Upper lobe of left lung (tissue), 6 donors: ENCODE data around the gene RIPOR2. TPM values are rescaled to one million over a fixed set of nuclear protein-coding genes. Genes with fewer than 3 reads are reported as not detected.

Experiments
- ATAC-seq, 2 donors: fragments of 200-7000 bp; cut with Tn5 transposase; one replicate each; pipeline ENCODE4 v1.9.1; 2022; ENCODE audit warnings: mild to moderate bottlenecking in 2 of 2, moderate library complexity in 2 of 2; ENCODE audit not compliant: low FRiP score in 2 of 2
- DNase-seq, 2 donors: peaks; one replicate each; pipeline ENCODE4 v3.0.0-alpha.2; 2019 to 2020
- H3K27ac ChIP-seq, 4 donors: fragments of 200-600 bp; sonication (generic); one replicate each; pipeline ENCODE4 v1.5.1; 2016 to 2019
- H3K27me3 ChIP-seq, 4 donors: fragments of 200-600 bp; sonication (generic); one replicate each; pipeline ENCODE4 v1.5.1; 2017 to 2019
- H3K36me3 ChIP-seq, 4 donors: fragments of 200-600 bp; sonication (generic); one replicate each; pipeline ENCODE4 v1.5.1; 2016 to 2019
- H3K4me1 ChIP-seq, 4 donors: fragments of 200-600 bp; sonication (generic); one replicate each; pipeline ENCODE4 v1.5.1; 2018 to 2019
- H3K4me3 ChIP-seq, 4 donors: fragments of 200-600 bp; sonication (generic); one replicate each; pipeline ENCODE4 v1.5.1; 2017 to 2019; ENCODE audit warnings: mild to moderate bottlenecking in 2 of 4, moderate library complexity in 1 of 4
- H3K9me3 ChIP-seq, 4 donors: fragments of 200-600 bp; sonication (generic); one replicate each; pipeline ENCODE4 v1.5.1; 2018 to 2019
- EP300 ChIP-seq, 4 donors: sonication (generic); formaldehyde crosslinking; IDR thresholded peaks; one replicate each; pipeline ENCODE4 v1.5.1; 2017; ENCODE audit warnings: antibody characterized with exemption in 4 of 4, control low read depth in 2 of 4
- POLR2A ChIP-seq, 4 donors: fragments of 450-650 bp; IDR thresholded peaks; one replicate each; pipeline ENCODE4 v1.5.1; 2016 to 2017; ENCODE audit warnings: antibody characterized with exemption in 4 of 4, mild to moderate bottlenecking in 2 of 4
- POLR2AphosphoS5 ChIP-seq, 2 donors: sonication (generic); formaldehyde crosslinking; IDR thresholded peaks; one replicate each; pipeline ENCODE4 v1.5.1; 2017; ENCODE audit warnings: antibody characterized with exemption in 2 of 2
- WGBS, 2 donors: methylation state at CpG; one replicate each; pipeline ENCODE4 v1.1.5; 2017 to 2018; 5-methylcytosine and 5-hydroxymethylcytosine counted together
- total RNA-seq, 6 donors: library from RNA; depleted of rRNA in 4 of 6; stranded (reverse); fragments of >200 nt in 4 of 6; gene quantifications; one replicate each; pipeline versions ENCODE4 v1.1.0 to v1.2.1, GENCODE V29; 2016 to 2021
- TF ChIP-seq, protein P1 (sequence below), 6 experiments: fragments of 450-650 bp in 4 of 6; fragments of 200-600 bp in 2 of 6; sonication (generic) in 2 of 6; IDR thresholded peaks; one replicate each; pipeline ENCODE4 v1.5.1; 2016 to 2019; ENCODE audit warnings: antibody characterized with exemption in 6 of 6
- donor health status: DM: no; HTN: no; CAD: no; lungs with moderate emphysema.
- donor health status: DM: no; HTN: yes; CAD: no; lungs with severe emphysema.

Gene RIPOR2
- total RNA-seq, 6 donors from 2014 or later: 25.3 to 67.1 (median 48.3) TPM

DNA sequence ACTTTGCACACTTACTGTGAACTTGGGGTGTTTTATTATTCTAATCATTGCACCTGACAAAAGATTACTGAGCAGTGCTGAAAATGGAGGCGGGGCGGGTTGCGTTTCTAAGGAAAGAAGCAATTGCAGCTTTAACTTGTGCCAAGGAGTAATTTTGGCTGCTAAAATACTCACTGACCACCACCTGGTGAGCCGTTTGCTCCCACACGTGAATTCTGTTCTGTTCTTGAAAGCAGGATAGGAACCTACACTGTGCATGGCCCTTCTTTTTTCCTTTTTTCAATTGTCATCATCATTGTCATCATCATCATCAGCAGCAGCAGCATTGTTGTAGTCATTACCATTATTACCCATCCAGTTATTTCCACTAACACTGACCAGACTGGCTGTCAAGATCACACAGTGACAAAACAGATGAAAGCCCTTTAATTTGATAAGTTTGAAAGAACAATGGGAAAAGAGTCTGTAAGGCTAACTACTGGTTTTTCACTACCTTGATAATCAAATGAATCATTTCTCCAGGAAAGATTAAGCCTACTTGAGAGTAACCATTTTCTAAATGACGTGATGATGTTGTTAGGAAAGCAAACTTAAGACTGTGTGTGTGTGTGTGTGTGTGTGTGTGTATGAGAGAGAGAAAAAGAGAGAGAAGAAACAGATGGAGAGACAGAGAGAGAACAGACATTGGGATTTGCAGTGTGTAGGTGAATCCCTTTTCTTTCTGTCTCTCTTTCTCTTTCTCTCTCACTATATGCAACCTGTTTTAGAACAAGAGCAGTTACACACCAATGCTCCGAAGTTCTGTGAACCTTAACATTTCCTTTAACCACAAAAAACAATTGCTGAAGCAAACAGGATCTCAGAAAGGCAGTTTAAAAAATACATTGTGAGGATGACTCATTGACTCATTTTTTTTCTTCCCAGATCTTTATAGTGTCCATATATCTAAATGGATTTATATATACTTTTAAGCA lies 3.8 kb downstream of the RIPOR2 start:
- Histone ChIP-seq H3K4me3 (peak overlapping the region in 2 of 4 donors; percentile 11 to 40), H3K27ac (peak overlapping the region in 1 of 4 donors; percentile 76)

DNA sequence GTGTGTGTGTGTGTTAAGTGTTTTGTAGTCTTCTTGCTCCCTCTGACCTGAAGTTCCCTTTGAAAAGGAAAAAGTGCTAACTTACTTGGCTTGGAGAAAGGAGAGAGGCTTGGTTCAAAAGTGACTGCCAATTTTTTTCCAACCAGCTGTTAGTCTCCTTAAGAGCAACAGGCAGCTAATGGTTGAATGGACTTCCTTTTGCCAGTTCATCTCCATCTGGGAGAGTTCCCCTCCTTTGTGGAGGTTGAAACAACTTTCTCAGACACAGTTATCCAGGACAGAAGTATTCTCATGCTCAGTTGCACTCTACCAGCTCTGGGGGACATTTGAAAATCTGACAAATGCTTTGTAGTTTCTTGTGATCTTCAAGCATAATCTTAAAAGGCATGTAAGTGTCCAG lies 4.5 kb downstream of the RIPOR2 start:
- Histone ChIP-seq H3K4me1 (peaks cover 2 to 17% (median 11%) of the 10 kb centered on the region in 4 donors), H3K27ac (peak overlapping the region in 1 of 4 donors; percentile 19), H3K4me3 (peak overlapping the region in 1 of 4 donors; percentile 40), H3K9me3 (no peaks in the 10 kb centered on the region), H3K36me3 (no peaks in the 10 kb centered on the region), H3K27me3 (no peaks in the 10 kb centered on the region)
- ATAC-seq (peak in 1 of 2 donors; percentile 25), DNase-seq (no peak)
- no peak for TF ChIP-seq POLR2A (IDR thresholded peaks at IDR 0.05)

More for the DNA sequence above, 3.8 kb downstream of the RIPOR2 start:
- WGBS, 2 donors: 53 to 56% methylated on average over 7 of the region's 7 CpGs
- H3K4me1 ChIP-seq: peaks cover 7 to 17% (median 14%) of the 10 kb centered on the region in 4 donors
- no peaks in the 10 kb centered on the region for H3K27me3 ChIP-seq
- H3K36me3 ChIP-seq: no peaks in the 10 kb centered on the region
- TF ChIP-seq EP300 (IDR thresholded peaks at IDR 0.05) (no peak), POLR2A (IDR thresholded peaks at IDR 0.05) (no peak), POLR2AphosphoS5 (IDR thresholded peaks at IDR 0.05) (no peak)
- TF ChIP-seq, protein P1, sequence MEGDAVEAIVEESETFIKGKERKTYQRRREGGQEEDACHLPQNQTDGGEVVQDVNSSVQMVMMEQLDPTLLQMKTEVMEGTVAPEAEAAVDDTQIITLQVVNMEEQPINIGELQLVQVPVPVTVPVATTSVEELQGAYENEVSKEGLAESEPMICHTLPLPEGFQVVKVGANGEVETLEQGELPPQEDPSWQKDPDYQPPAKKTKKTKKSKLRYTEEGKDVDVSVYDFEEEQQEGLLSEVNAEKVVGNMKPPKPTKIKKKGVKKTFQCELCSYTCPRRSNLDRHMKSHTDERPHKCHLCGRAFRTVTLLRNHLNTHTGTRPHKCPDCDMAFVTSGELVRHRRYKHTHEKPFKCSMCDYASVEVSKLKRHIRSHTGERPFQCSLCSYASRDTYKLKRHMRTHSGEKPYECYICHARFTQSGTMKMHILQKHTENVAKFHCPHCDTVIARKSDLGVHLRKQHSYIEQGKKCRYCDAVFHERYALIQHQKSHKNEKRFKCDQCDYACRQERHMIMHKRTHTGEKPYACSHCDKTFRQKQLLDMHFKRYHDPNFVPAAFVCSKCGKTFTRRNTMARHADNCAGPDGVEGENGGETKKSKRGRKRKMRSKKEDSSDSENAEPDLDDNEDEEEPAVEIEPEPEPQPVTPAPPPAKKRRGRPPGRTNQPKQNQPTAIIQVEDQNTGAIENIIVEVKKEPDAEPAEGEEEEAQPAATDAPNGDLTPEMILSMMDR (IDR thresholded peaks at IDR 0.05): no peak
- no peaks in the 10 kb centered on the region for H3K9me3 ChIP-seq
- no peak for DNase-seq
- ATAC-seq: no peak

GRCh38 chr6:24930431-24930871 lies 5.3 kb downstream of the RIPOR2 start:
- H3K27ac ChIP-seq: no peak overlapping the region

DNA sequence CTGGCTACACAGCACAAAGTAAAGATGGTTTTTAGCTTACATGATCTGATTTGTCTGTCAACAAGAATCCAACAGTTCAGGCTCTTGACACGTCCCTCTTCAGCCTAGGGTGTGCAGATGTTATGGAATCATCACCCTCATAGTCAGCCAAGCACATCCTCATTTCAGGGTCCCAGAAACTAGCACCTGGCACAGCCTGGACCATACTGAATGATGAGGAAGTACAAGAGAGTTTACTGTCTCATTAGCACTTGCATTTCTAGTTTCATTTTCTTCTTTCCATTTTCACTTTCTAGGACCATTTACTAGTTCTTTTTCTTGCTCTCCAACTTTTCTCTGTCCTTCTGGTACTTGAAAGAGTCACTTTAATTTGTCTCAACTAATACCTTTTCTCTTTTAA lies 6.5 kb downstream of the RIPOR2 start:
- DNase-seq: no peak

More at GRCh38 chr6:24930431-24930871, 5.3 kb downstream of the RIPOR2 start:
- DNase-seq (no peak), ATAC-seq (no peak)
- Histone ChIP-seq H3K27me3 (no peaks in the 10 kb centered on the region), H3K36me3 (no peaks in the 10 kb centered on the region), H3K4me3 (no peak overlapping the region), H3K4me1 (peaks cover 0 to 15% (median 8%) of the 10 kb centered on the region in 4 donors), H3K9me3 (no peaks in the 10 kb centered on the region)
- 26 to 32% methylated on average over 2 of the region's 2 CpGs for WGBS, 2 donors
- TF ChIP-seq EP300 (IDR thresholded peaks at IDR 0.05): no peak
- TF ChIP-seq, protein P1 (IDR thresholded peaks at IDR 0.05): no peak
- no peak for TF ChIP-seq POLR2AphosphoS5 (IDR thresholded peaks at IDR 0.05)

More for the DNA sequence above, 6.5 kb downstream of the RIPOR2 start:
- no peak for ATAC-seq
- no peaks in the 10 kb centered on the region for H3K36me3 ChIP-seq
- peaks cover 0 to 22% (median 7%) of the 10 kb centered on the region in 4 donors for H3K4me1 ChIP-seq
- no peak for TF ChIP-seq POLR2AphosphoS5 (IDR thresholded peaks at IDR 0.05)
- no peak for TF ChIP-seq POLR2A (IDR thresholded peaks at IDR 0.05)
- TF ChIP-seq EP300 (IDR thresholded peaks at IDR 0.05): no peak
- TF ChIP-seq, protein P1 (IDR thresholded peaks at IDR 0.05): no peak
- no peaks in the 10 kb centered on the region for H3K27me3 ChIP-seq
- H3K4me3 ChIP-seq: no peak overlapping the region
- H3K9me3 ChIP-seq: no peaks in the 10 kb centered on the region
- H3K27ac ChIP-seq: no peak overlapping the region
- WGBS, 2 donors: 44 to 47% methylated on average over 1 of the region's 1 CpG
